ENCODE data around the gene EML4.

DNA sequence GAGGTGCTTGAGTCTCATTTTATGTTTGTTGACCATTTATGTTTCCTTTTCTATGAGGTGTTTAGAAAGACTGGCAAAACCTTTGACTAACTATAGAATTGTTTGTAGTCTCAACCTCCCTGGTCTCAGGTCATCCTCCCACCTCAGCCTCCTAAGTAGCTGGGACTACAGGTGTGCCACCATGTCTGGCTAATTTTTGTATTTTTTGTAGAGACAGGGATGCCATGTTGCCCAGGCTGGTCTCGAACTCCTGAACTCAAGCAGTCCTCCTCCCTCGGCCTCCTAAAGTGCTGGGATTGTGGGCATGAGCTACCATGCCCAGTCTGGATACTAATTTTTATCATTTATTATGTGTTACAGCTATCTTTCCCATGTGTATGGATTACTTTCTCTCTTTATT lies 67.8 kb downstream of the EML4 start:
- no peak for TF ChIP-seq USF2 (IDR thresholded peaks at IDR 0.05; ENCODE audit: borderline replicate concordance, low read depth, low read length)
- TF ChIP-seq SIN3A (IDR thresholded peaks at IDR 0.05; ENCODE audit: borderline replicate concordance, low read depth, low read length) = no peak
- TF ChIP-seq RFX5 (IDR thresholded peaks at IDR 0.05; ENCODE audit: low read length) = no peak
- TF ChIP-seq POLR2AphosphoS5 (IDR thresholded peaks at IDR 0.05; ENCODE audit: low read depth, low read length) = no peak
- no peak for TF ChIP-seq EZH2phosphoT487 (IDR thresholded peaks at IDR 0.05; ENCODE audit: borderline replicate concordance, low read depth)
- TF ChIP-seq, protein P1, sequence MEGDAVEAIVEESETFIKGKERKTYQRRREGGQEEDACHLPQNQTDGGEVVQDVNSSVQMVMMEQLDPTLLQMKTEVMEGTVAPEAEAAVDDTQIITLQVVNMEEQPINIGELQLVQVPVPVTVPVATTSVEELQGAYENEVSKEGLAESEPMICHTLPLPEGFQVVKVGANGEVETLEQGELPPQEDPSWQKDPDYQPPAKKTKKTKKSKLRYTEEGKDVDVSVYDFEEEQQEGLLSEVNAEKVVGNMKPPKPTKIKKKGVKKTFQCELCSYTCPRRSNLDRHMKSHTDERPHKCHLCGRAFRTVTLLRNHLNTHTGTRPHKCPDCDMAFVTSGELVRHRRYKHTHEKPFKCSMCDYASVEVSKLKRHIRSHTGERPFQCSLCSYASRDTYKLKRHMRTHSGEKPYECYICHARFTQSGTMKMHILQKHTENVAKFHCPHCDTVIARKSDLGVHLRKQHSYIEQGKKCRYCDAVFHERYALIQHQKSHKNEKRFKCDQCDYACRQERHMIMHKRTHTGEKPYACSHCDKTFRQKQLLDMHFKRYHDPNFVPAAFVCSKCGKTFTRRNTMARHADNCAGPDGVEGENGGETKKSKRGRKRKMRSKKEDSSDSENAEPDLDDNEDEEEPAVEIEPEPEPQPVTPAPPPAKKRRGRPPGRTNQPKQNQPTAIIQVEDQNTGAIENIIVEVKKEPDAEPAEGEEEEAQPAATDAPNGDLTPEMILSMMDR (IDR thresholded peaks at IDR 0.05) = no peak
- no peak for TF ChIP-seq TAF1 (IDR thresholded peaks at IDR 0.05; ENCODE audit: borderline replicate concordance, low read depth, low read length)
- TF ChIP-seq, protein P2, sequence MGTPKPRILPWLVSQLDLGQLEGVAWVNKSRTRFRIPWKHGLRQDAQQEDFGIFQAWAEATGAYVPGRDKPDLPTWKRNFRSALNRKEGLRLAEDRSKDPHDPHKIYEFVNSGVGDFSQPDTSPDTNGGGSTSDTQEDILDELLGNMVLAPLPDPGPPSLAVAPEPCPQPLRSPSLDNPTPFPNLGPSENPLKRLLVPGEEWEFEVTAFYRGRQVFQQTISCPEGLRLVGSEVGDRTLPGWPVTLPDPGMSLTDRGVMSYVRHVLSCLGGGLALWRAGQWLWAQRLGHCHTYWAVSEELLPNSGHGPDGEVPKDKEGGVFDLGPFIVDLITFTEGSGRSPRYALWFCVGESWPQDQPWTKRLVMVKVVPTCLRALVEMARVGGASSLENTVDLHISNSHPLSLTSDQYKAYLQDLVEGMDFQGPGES (IDR thresholded peaks at IDR 0.05; ENCODE audit: low read depth, low read length) = no peak
- TF ChIP-seq GATA2 (CRISPR knock-in tag; IDR thresholded peaks at IDR 0.05) = no peak

Data from SK-N-SH (cell line).